ENCODE measurements around the gene SPATA31C2.
A peak's percentile ranks its signal among the peaks of the same experiment; 100 is the strongest.

Gene SPATA31C2

GRCh38 chr9:88174324-88174723, 36.0 kb upstream of the SPATA31C2 start:
- no peak overlapping the region for H2AFZ ChIP-seq (ENCODE audit: low read depth, low read length, severe bottlenecking)
- no peaks in the 10 kb centered on the region for H3K27me3 ChIP-seq (ENCODE audit: low read length)
- H3F3A ChIP-seq (ENCODE audit: insufficient read depth), result no peaks in the 10 kb centered on the region
- no peaks in the 10 kb centered on the region for H3K9me2 ChIP-seq (replicated peaks; ENCODE audit: insufficient read depth, low read length)
- no peak overlapping the region for H3K9ac ChIP-seq (ENCODE audit: low read length)
- TF ChIP-seq EZH2phosphoT487 (conservative IDR thresholded peaks at IDR 0.05; ENCODE audit: low read length), result no peak
- TF ChIP-seq CTCF (IDR thresholded peaks at IDR 0.05; ENCODE audit: insufficient read depth, low read length, poor library complexity, severe bottlenecking), result no peak
- H3K36me3 ChIP-seq (ENCODE audit: low read length), result no peaks in the 10 kb centered on the region
- H3K79me2 ChIP-seq (ENCODE audit: insufficient read depth, low read length), result no peaks in the 10 kb centered on the region
- H4K20me1 ChIP-seq (ENCODE audit: low read depth, low read length), result no peaks in the 10 kb centered on the region
- no peak overlapping the region for H3K27ac ChIP-seq (ENCODE audit: low read depth, low read length)
- no peak overlapping the region for H3K4me2 ChIP-seq (ENCODE audit: low read depth, low read length, poor library complexity, severe bottlenecking)
- no peaks in the 10 kb centered on the region for H3K9me3 ChIP-seq (ENCODE audit: insufficient read depth, low read length)
- no peak overlapping the region for H3K4me3 ChIP-seq (ENCODE audit: insufficient read depth, low read length, poor library complexity, severe bottlenecking)

GRCh38 chr9:88173378-88173999, 35.2 kb upstream of the SPATA31C2 start:
- peak; percentile 93 for TF ChIP-seq CTCF (IDR thresholded peaks at IDR 0.05; ENCODE audit: insufficient read depth, low read length, poor library complexity, severe bottlenecking)
- TF ChIP-seq EZH2phosphoT487 (conservative IDR thresholded peaks at IDR 0.05; ENCODE audit: low read length), result no peak
- no peaks in the 10 kb centered on the region for H3K79me2 ChIP-seq (ENCODE audit: insufficient read depth, low read length)
- H3K27me3 ChIP-seq (ENCODE audit: low read length), result no peaks in the 10 kb centered on the region
- no peaks in the 10 kb centered on the region for H3K9me3 ChIP-seq (ENCODE audit: insufficient read depth, low read length)
- no peak overlapping the region for H2AFZ ChIP-seq (ENCODE audit: low read depth, low read length, severe bottlenecking)
- no peaks in the 10 kb centered on the region for H3K9me2 ChIP-seq (replicated peaks; ENCODE audit: insufficient read depth, low read length)
- no peak overlapping the region for H3K27ac ChIP-seq (ENCODE audit: low read depth, low read length)
- H3K36me3 ChIP-seq (ENCODE audit: low read length), result no peaks in the 10 kb centered on the region
- no peak overlapping the region for H3K4me2 ChIP-seq (ENCODE audit: low read depth, low read length, poor library complexity, severe bottlenecking)
- H4K20me1 ChIP-seq (ENCODE audit: low read depth, low read length), result no peaks in the 10 kb centered on the region
- no peak overlapping the region for H3K9ac ChIP-seq (ENCODE audit: low read length)
- no peaks in the 10 kb centered on the region for H3F3A ChIP-seq (ENCODE audit: insufficient read depth)
- no peak overlapping the region for H3K4me3 ChIP-seq (ENCODE audit: insufficient read depth, low read length, poor library complexity, severe bottlenecking)

GRCh38 chr9:88169700-88170099, 31.4 kb upstream of the SPATA31C2 start:
- no peak for TF ChIP-seq EZH2phosphoT487 (conservative IDR thresholded peaks at IDR 0.05; ENCODE audit: low read length)
- TF ChIP-seq CTCF (IDR thresholded peaks at IDR 0.05; ENCODE audit: insufficient read depth, low read length, poor library complexity, severe bottlenecking), result no peak
- Histone ChIP-seq H3K4me2 (ENCODE audit: low read depth, low read length, poor library complexity, severe bottlenecking) (no peak overlapping the region), H4K20me1 (ENCODE audit: low read depth, low read length) (no peaks in the 10 kb centered on the region), H3F3A (ENCODE audit: insufficient read depth) (no peaks in the 10 kb centered on the region), H3K9me2 (replicated peaks; ENCODE audit: insufficient read depth, low read length) (no peaks in the 10 kb centered on the region), H3K4me3 (ENCODE audit: insufficient read depth, low read length, poor library complexity, severe bottlenecking) (no peak overlapping the region), H3K36me3 (ENCODE audit: low read length) (no peaks in the 10 kb centered on the region), H3K27me3 (ENCODE audit: low read length) (no peaks in the 10 kb centered on the region), H3K9me3 (ENCODE audit: insufficient read depth, low read length) (no peaks in the 10 kb centered on the region), H3K9ac (ENCODE audit: low read length) (no peak overlapping the region), H3K27ac (ENCODE audit: low read depth, low read length) (no peak overlapping the region), H2AFZ (ENCODE audit: low read depth, low read length, severe bottlenecking) (no peak overlapping the region), H3K79me2 (ENCODE audit: insufficient read depth, low read length) (no peaks in the 10 kb centered on the region)

Data from SU-DHL-6 (cell line).